ENCODE data around the gene DGUOK. TPM values are rescaled to one million over a fixed set of nuclear protein-coding genes. Genes with fewer than 3 reads are reported as not detected.
A peak's percentile ranks its signal among the peaks of the same experiment; 100 is the strongest.
"Not testable (repeated sequence)": the region's sequence is repeated elsewhere in the genome, so short reads cannot be mapped to it uniquely, and the experiment has no call there.

Gene DGUOK
- total RNA-seq, 3 donors from 2014 or later = 69.5 to 76.0 (median 74.2) TPM

DNA sequence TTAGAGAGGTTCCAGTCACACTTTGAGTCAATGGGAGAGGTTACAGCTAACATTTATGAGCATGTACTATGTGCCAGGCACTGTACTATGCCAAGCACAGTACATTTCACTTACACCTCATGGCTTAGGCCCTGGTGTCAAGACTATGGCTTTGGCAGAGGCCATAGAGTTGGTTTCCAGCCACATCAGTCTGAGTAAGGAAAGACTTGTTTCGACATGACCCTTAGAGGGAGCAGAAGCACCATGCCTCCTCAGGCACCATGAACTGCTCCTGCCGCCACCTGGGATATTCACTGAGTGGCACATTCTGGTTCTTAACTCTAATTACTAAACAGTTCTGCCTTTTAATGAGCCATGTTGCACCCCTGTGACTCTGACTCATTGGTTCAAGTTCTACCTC, 12.7 kb downstream of the DGUOK start:
- peaks cover 84% of the 10 kb centered on the region for H3K4me1 Mint-ChIP-seq (ENCODE audit: low read depth)
- H3K9me3 Mint-ChIP-seq = no peaks in the 10 kb centered on the region
- H3K4me3 Mint-ChIP-seq = no peak overlapping the region
- no peaks in the 10 kb centered on the region for H3K27me3 Mint-ChIP-seq (ENCODE audit: low read depth)
- ATAC-seq (peak; percentile 47 to 51), DNase-seq (peak; percentile 30)
- peaks cover 43% of the 10 kb centered on the region for H3K36me3 Mint-ChIP-seq (ENCODE audit: insufficient read depth)

DNA sequence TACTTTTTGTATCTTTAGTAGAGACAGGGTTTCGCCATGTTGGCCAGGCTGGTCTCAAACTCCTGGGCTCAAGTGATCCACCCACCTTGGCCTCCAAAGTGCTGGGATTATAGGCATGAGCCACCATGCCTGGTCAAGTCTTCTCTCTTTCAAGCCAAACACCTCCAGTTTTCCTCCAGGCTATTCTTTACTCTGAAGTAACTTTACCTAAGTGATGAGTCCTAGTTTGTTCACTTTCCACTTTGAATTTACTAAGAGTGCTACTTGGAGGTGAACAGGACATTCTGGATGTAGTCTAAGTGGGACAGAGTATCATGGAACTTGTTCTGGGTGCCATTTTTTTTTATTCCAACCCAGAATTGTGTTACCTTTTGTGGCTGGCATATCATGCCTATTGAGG, 13.4 kb downstream of the DGUOK start:
- H3K27me3 Mint-ChIP-seq (ENCODE audit: low read depth); H3K9me3 Mint-ChIP-seq; H3K4me3 Mint-ChIP-seq; ATAC-seq; DNase-seq: not testable (repeated sequence)
- Mint-ChIP-seq H3K4me1 (ENCODE audit: low read depth) (peaks cover 87% of the 10 kb centered on the region), H3K36me3 (ENCODE audit: insufficient read depth) (peaks cover 48% of the 10 kb centered on the region)

GRCh38 chr2:73942664-73943063, 16.0 kb downstream of the DGUOK start:
- ATAC-seq = no peak
- Mint-ChIP-seq H3K4me3 (no peak overlapping the region), H3K27me3 (ENCODE audit: low read depth) (no peaks in the 10 kb centered on the region), H3K4me1 (ENCODE audit: low read depth) (peaks cover 86% of the 10 kb centered on the region), H3K9me3 (no peaks in the 10 kb centered on the region), H3K36me3 (ENCODE audit: insufficient read depth) (peaks cover 40% of the 10 kb centered on the region)
- no peak for DNase-seq

DNA sequence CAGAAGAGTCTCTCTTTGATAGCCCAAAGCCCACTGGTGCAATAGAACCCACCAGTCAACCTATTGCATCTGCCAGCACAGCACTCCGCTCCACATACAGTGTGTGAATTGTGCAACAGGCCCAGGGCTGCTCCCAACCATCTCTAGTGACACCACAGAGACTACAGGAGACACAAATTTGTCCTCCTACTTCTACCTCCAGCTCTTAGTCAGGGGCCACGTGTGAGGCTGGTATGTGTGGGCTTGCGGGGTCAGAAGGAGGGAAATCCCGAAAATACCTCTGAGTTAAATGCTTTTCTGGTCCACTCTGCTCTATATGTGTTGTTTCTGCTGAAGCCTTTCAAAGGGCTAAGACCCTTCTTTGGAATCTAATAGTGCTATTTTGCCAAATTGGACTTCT, 18.0 kb downstream of the DGUOK start:
- Mint-ChIP-seq H3K36me3 (ENCODE audit: insufficient read depth) (peaks cover 44% of the 10 kb centered on the region), H3K9me3 (no peaks in the 10 kb centered on the region), H3K4me3 (no peak overlapping the region), H3K4me1 (ENCODE audit: low read depth) (peaks cover 84% of the 10 kb centered on the region), H3K27me3 (ENCODE audit: low read depth) (no peaks in the 10 kb centered on the region)
- ATAC-seq (peak; percentile 76 to 87), DNase-seq (no peak)

DNA sequence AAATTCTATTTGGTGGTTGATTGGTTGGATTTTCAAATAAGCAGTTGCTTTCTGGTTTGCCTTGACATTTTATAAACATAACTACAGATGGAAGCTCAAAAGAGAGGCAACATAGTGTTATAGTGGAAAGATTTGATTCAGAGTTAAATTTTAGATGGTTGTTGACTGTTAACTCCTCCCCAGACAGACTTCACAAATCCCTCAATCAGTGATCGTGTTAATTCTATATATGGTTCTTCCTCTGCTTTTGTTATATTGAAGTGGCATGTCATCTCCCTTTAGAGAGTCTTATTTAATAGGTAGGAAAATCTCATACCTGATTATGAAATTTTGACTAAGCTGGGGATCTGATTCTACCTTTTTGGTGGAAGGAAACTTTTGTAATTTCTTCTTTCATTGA, 19.5 kb downstream of the DGUOK start:
- Mint-ChIP-seq H3K4me3 (no peak overlapping the region), H3K9me3 (no peaks in the 10 kb centered on the region), H3K27me3 (ENCODE audit: low read depth) (no peaks in the 10 kb centered on the region), H3K4me1 (ENCODE audit: low read depth) (peaks cover 85% of the 10 kb centered on the region), H3K36me3 (ENCODE audit: insufficient read depth) (peaks cover 44% of the 10 kb centered on the region)
- no peak for ATAC-seq
- no peak for DNase-seq

DNA sequence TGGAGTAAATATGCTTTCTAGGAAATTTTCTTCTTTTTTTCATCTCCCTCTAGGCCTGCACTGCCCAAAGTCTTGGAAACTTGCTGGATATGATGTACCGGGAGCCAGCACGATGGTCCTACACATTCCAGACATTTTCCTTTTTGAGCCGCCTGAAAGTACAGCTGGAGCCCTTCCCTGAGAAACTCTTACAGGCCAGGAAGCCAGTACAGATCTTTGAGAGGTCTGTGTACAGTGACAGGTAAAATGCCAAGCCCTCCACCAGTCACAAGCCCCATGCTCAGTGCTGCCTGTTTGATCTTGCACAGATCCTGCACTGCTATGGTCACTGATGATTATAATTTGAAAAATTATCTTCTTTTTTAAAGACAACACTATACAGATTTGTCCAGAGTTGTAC, 20.0 kb downstream of the DGUOK start:
- H3K9me3 Mint-ChIP-seq = no peaks in the 10 kb centered on the region
- H3K4me3 Mint-ChIP-seq = no peak overlapping the region
- DNase-seq (no peak), ATAC-seq (no peak)
- H3K4me1 Mint-ChIP-seq (ENCODE audit: low read depth) = peaks cover 87% of the 10 kb centered on the region
- H3K36me3 Mint-ChIP-seq (ENCODE audit: insufficient read depth) = peaks cover 46% of the 10 kb centered on the region
- no peaks in the 10 kb centered on the region for H3K27me3 Mint-ChIP-seq (ENCODE audit: low read depth)

DNA sequence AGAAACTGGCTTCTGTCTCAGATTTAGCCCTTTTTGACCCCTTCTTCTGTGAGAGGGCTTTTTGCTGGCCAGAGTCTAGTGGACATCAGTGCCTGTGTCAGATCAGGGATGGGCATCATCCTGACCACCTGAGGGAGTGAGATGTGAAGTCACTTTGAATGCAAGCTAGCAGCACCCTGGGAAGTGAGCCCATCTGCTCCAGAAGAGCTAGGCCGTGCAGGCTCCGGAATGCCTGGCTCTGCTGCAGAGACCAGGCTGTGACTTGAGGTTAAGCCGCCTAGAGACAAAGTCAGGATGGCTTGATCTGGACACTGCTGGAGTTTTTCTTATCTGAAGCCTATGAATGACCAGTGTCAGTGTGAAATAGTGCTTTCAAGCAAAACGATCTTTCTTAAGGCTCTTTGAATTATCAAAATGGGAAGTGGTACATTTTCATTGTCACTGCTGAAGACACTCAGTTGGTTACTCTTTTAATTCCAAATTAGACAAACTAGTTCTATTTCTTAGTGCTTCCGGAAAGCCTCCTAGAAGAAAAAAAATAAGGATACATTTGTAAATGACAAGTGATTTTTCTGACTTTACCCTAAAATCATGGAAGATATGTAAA, 20.8 kb downstream of the DGUOK start:
- no peaks in the 10 kb centered on the region for H3K9me3 Mint-ChIP-seq
- DNase-seq (no peak), ATAC-seq (no peak)
- no peaks in the 10 kb centered on the region for H3K27me3 Mint-ChIP-seq (ENCODE audit: low read depth)
- H3K4me3 Mint-ChIP-seq = no peak overlapping the region
- H3K4me1 Mint-ChIP-seq (ENCODE audit: low read depth) = peaks cover 88% of the 10 kb centered on the region
- H3K36me3 Mint-ChIP-seq (ENCODE audit: insufficient read depth) = peaks cover 53% of the 10 kb centered on the region

DNA sequence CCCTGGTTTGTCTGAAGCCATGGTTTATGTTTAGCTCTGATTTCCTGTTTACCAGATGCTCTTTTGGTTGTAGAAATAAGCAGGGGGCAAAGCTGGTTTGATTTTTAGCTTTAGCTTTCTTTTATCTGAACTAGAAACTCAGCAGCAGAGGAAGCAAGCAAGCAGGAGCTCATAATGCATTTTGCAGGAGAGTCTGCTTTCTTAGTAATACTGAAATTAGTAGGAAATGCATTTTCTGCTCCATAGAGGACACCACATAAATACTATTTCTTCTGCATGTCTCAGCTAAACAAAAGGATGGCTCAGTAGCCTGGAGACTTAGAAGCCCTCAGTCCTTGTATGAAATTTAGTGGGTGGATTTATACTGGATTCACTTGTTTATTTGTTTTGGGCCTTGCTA, 23.1 kb downstream of the DGUOK start:
- Mint-ChIP-seq H3K4me3 (no peak overlapping the region), H3K27me3 (ENCODE audit: low read depth) (no peaks in the 10 kb centered on the region), H3K9me3 (no peaks in the 10 kb centered on the region), H3K4me1 (ENCODE audit: low read depth) (peaks cover 76% of the 10 kb centered on the region), H3K36me3 (ENCODE audit: insufficient read depth) (peaks cover 55% of the 10 kb centered on the region)
- ATAC-seq = no peak
- no peak for DNase-seq

GRCh38 chr2:73952499-73953446, 26.1 kb downstream of the DGUOK start:
- DNase-seq = no peak
- peaks cover 59% of the 10 kb centered on the region for H3K36me3 Mint-ChIP-seq (ENCODE audit: insufficient read depth)
- no peak overlapping the region for H3K4me3 Mint-ChIP-seq
- H3K4me1 Mint-ChIP-seq (ENCODE audit: low read depth) = peaks cover 53% of the 10 kb centered on the region
- H3K27me3 Mint-ChIP-seq (ENCODE audit: low read depth) = no peaks in the 10 kb centered on the region
- ATAC-seq = no peak
- no peaks in the 10 kb centered on the region for H3K9me3 Mint-ChIP-seq

DNA sequence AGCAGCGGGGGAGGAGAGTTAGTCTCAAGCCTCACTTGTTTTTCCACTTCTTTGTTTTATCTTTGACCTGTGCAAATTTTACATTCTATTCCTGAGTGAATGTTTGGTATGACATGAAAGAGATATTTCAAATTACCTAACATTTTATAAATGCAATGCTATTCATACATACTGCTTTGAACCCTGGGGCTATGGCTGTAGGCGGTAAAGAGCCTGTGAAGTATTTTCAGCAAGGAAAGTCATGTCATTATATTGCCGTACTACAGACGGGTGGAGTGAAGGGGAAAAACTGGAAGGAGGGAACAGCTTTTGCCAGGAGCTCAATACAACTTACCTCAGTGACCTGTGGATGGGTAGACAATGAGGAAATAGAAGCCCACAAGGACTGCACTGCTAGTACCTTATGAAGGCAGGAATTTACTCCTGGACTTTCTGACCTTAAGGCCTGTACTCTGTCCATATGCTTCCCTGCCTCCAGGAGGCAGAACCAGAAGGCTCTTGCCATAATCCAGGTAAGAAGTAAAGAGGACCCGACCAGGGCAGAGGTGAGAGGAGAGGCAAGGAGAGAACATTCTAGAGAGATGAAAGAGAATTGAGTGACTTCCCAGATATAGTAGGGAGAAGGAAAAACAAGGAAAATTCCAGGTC, 29.7 kb downstream of the DGUOK start:
- no peaks in the 10 kb centered on the region for H3K27me3 Mint-ChIP-seq (ENCODE audit: low read depth)
- DNase-seq (no peak), ATAC-seq (no peak)

DNA sequence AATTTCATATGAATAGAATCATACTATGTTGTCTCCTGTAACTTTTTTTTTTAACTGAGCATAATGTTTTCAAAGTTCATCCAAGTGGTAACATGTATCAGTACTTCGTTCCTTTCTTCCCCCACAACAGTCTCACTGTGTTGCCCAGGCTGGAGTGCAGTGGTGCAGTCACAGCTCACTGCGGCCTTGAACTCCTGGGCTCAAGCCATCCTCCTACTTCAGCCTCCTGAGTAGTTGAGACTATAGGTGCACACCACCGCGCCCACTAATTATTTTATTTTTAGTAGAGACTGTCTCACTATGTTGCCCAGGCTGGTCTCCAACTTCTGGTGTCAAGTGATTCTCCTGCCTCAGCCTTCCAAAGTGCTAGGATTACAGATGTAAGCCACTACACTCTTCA, 34.6 kb downstream of the DGUOK start:
- DNase-seq (no peak), ATAC-seq (no peak)
- peaks cover 34% of the 10 kb centered on the region for H3K4me1 Mint-ChIP-seq (ENCODE audit: low read depth)
- H3K4me3 Mint-ChIP-seq = no peak overlapping the region
- H3K36me3 Mint-ChIP-seq (ENCODE audit: insufficient read depth) = peaks cover 36% of the 10 kb centered on the region
- no peaks in the 10 kb centered on the region for H3K27me3 Mint-ChIP-seq (ENCODE audit: low read depth)
- peaks cover 4% of the 10 kb centered on the region for H3K9me3 Mint-ChIP-seq

More for the DNA sequence above, 29.7 kb downstream of the DGUOK start:
- no peaks in the 10 kb centered on the region for H3K9me3 Mint-ChIP-seq
- H3K4me1 Mint-ChIP-seq (ENCODE audit: low read depth) = peaks cover 23% of the 10 kb centered on the region
- H3K36me3 Mint-ChIP-seq (ENCODE audit: insufficient read depth) = peaks cover 62% of the 10 kb centered on the region
- H3K4me3 Mint-ChIP-seq = no peak overlapping the region

- Mint-ChIP-seq H3K9me3 (peaks cover 4% of the 10 kb centered on the region), H3K36me3 (ENCODE audit: insufficient read depth) (peaks cover 28% of the 10 kb centered on the region), H3K4me3 (no peak overlapping the region), H3K27me3 (ENCODE audit: low read depth) (no peaks in the 10 kb centered on the region), H3K4me1 (ENCODE audit: low read depth) (peaks cover 36% of the 10 kb centered on the region)
- ATAC-seq (no peak), DNase-seq (no peak)
Observed at GRCh38 chr2:73961823-73962615, 35.3 kb downstream of the DGUOK start.

DNA sequence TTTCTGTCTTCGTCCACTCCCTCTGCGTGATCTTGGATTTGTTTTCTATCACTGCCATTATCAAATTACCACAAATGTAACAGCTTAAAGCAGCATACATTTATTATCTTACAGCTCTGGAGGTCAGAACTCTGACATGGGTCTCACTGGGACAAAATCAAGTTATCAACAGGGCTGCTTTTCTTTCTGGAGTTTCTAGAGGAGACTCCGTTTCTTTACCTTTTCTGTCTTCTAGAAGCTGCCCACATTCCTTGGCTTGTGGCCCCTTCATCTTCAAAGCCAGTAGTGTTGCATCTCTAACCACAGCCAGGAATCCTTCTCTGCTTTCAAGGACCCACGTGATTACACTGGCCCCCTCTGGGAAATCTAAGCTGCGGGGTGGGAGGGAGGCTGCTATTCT, 36.1 kb downstream of the DGUOK start:
- H3K4me3 Mint-ChIP-seq = no peak overlapping the region

More for the DNA sequence above, 36.1 kb downstream of the DGUOK start:
- Mint-ChIP-seq H3K36me3 (ENCODE audit: insufficient read depth) (peaks cover 26% of the 10 kb centered on the region), H3K4me1 (ENCODE audit: low read depth) (peaks cover 35% of the 10 kb centered on the region), H3K9me3 (peaks cover 4% of the 10 kb centered on the region), H3K27me3 (ENCODE audit: low read depth) (no peaks in the 10 kb centered on the region)
- no peak for ATAC-seq
- no peak for DNase-seq
